Stimulated activated naive CD8-positive, alpha-beta T cell treated with anti-CD3 and anti-CD28 coated beads, Interleukin-15, Interleukin-2, amounts not matched to agents 100 U/mL and 50 U/mL, for 24 hours (primary cell): ENCODE measurements around the gene FRMD3.

Experiments
- ATAC-seq: fragments of 150-1000 bp; cut with Tn5 transposase; one replicate; pipeline ENCODE4 v1.10.0; 2021
- DNase-seq: peaks from one replicate; pipeline ENCODE4 v3.0.0; 2021

The FRMD3 gene

GRCh38 chr9:83234541-83234940, 303.7 kb downstream of the FRMD3 start:
- DNase-seq (no peak), ATAC-seq (no peak)

DNA sequence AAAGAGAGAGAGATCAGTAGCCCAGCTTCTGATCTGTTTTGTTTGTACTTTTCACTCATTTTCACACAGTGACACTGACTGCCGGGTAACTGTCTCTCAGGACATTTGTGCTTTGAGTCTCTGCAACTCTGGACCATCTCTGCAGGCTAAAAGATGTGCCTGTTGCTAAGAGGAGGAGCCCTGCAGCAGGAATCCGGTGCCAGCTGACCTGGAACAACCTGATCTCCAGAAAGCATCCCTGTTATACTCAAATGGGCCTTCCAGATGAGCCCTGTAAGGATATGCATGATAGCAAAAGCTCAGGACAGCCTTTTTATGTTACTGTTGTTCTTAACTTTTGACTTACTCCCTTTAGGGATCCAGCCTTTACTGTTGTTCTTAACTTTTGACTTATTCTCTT, 304.6 kb downstream of the FRMD3 start:
- DNase-seq (no peak), ATAC-seq (no peak)

GRCh38 chr9:83231039-83231438, 307.2 kb downstream of the FRMD3 start:
- no peak for ATAC-seq
- DNase-seq: no peak

GRCh38 chr9:83220730-83221129, 317.5 kb downstream of the FRMD3 start:
- DNase-seq (no peak), ATAC-seq (peak; percentile 66)

DNA sequence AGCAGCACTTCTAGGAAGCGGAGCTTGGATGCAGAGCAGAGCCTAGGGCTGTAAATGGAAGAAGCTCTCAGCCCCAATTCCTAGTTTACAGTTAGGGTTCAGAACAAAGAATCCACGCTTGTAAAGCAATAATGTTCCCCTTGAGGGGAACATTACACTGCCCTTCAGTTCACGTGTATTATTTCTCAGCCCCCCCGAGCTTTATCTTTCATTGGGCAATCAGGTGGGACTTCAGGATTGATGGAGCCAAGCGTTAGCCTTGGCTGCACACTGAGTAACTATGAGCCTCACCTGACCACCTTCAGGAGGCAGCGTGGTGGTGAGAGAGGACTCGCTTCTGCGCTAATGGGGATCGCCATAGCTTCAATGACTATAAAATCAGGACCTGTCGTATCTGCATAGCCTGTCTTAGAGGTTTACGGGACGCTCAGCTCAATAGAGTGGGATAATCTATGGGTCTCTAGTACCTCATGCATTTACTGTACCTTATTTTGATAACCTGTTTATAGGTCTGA, 318.2 kb downstream of the FRMD3 start:
- DNase-seq (no peak), ATAC-seq (no peak)

DNA sequence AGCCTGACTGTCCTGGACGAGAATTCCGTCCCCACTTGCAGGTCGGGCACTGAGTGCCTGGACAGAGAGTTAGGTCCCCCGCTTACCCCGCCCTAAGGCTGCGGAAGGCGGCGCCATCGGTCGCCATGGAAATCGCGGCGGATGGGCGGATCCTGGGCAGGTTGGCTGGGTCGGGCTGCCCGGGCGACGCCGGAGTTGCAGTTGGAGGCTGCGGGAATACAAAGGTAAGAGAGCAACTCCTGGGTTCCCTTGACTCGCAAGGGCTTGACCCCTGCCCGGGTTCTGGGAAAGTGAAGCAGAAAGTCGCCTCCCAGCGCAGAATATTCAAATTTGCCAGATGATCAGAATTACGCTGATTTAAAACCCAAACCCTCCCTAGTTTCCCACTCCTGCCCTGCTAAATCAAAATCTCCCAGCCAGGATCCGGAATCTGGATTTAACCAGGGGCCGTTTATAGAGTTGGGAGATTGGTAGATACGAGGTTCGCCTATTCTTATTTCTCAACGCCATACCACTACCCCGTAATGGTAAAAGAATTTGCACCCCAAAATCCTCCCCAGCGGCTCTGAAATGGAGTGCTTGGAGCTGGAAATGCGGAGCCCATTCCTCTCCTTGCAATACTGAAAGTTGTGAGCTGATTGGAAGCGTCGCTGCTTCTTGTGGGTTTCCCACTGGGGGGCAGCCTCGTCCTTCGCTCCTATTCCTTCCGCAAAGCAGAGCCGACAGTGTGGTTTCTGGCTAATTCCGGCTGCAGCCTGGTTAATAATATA, 318.9 kb downstream of the FRMD3 start:
- DNase-seq (peak; percentile 22), ATAC-seq (no peak)

DNA sequence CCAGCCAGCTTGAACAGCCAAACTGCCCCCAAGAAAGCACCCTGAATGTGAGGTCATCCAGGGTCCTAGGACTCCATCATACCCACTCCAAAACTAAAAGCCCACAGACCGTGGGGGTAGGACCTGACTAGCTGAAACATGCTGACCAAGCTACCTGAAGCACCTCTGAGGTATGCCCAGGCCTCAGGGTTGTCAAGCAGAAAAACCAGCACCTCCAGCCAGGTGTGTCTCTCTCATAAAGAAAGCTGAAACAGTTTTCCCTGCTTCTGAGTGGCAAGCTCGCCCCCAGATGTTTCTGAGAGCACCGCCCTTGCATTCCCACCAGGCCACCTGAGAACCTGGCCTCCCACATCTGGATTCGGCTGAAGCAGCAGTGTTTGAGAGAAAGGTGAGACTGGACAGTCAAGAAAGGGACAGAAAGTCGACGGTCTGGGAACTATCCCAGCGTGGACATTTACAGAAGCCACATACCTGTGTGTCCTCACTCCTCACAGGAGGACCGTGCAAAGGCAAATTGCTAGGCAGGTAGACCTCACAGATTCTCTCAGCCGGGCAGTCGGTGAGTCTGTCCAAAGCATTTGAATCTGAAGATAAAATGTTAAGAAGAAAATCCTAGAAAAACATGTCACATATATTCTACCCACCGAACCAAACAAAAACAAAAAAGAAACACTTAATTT, 319.6 kb downstream of the FRMD3 start:
- ATAC-seq (no peak), DNase-seq (no peak)

DNA sequence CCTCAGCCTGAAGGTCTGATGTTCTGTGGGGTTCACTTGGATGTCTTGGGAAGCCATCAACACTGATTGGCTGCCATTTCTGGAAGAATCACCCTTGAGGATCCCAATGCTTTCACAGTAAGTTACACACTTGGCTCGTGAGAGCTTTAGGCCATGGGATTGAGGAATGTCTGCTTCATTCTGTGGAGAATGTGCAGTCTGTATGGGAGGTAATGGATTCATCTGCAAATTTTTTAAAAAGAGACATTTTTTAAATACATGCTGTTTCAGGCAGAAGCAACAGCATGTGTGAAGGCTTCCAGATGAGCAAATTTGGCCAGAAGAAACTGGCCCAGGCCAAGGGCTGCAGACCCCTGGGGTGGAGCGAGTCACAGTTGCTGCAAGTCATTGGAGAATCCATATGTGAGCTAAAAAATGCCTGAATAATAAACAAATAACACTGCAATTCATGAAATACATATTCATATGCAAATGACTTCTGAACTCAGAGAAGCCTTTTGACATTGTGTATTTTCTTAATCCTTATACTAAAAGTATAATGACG, 328.9 kb downstream of the FRMD3 start:
- DNase-seq: no peak
- no peak for ATAC-seq

DNA sequence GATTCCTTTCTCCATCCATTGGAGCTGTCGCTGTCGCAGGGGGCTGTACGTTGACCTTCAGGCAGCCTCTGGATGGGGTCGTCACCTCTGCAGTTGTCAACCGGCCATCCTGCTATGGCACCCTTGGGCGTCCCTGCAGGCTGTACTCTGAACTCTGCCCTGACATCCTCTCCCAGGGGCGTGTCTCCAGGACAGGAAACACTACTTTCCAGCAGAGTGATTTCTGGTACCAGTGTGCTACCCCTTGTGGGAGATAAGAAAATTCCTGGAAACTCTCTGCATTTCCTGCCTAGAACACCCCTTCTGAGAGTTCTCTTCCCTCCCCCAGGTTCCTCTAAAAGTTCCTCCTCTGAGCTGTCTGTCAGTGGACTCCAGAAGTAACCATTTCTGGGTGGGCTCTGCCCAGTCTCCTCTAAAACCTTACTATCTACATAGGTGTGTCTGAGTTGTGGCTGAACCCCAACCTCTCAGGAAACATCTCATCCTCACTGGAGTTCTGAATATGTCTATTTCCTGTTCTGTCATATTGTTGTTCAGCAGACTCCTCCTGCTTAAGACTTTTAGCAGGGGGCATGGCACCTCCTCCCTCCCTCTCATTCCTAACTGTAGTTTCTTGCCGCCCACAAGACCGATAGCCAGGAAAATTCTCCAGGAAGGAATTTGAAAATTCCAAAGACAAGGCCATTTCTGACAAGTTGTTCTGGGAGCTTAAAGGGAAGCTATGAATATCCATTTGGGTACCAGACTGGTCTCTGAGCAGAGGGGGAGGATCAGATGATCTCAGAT, 329.9 kb downstream of the FRMD3 start:
- no peak for DNase-seq
- ATAC-seq: no peak

- ATAC-seq (no peak), DNase-seq (no peak)
These were observed 334.2 kb downstream of the FRMD3 start for GRCh38 chr9:83204047-83204446.

DNA sequence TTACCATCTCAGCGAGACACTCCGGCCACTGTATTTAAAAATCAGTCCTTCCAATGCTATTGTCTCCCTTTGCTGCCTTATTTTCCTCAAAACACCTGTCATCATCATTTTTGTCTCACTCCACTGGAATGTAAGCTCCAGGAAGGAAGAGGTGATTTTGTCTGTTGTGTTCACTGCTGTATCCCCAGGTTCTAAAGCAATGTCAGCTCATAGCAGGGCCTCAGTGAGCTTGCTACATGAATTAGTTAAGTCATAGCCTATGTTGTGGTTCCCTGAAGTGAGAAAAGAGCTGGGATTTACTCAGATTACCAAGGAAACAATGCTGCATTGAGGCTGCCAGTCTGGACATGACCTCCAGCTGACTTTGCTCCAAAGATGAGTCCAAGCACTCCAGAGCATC, 337.7 kb downstream of the FRMD3 start:
- DNase-seq: no peak
- no peak for ATAC-seq

DNA sequence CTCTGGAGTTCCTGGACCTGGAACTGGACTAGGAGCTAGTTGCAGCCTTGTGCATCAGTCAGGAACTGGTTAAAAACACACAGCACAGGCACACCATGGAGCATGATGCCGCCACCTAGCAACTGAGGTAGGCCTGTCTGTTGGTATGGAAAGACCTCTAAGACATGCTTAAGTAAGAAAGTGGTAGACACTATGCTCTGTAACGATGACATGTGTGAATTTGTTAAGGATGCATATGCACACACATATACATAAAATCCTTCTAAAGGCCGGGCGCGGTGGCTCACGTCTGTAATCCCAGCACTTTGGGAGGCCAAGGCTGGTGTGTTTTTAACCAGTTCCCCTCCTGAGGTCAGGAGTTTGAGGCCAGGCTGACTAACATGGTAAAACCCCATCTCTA, 338.4 kb downstream of the FRMD3 start:
- DNase-seq (no peak), ATAC-seq (no peak)

DNA sequence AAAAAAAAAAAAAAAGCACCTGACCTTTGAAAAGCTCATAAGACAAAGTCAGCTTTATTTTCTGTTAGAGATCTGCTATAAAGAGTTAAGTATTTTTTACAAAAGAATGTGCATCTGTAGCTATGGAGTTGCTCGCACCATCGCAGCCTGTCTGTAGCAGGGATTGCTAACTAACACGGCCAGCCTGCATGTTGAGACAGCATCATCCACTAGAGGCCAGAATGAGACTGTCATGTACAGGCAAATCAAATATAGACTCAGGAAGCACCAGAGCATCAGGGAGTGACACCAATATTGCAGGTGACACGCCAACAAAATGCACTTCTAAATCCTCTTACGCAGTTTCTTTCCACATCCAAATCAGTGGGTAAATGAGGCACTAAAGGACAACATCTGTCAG, 339.0 kb downstream of the FRMD3 start:
- DNase-seq: no peak
- ATAC-seq: no peak

DNA sequence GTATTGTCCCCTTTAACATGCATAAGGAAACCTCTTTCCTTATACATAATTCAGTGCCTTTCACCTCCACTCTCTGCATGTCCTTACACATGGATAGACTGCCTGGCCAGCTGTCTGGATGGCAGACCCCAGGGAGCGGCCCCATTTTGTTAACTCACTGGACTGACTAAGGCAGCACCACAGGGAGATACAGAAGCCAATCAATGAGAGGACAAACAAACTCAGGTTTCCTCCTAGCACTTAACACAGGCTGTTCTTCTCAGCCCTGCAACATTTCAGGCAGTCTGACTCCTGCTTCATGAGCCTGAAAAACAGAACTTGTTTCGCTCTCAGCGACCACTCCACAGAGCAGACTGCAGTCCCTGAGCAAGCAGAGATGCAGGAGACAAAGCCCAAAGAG, 339.8 kb downstream of the FRMD3 start:
- DNase-seq: no peak

GRCh38 chr9:83197591-83197990, 340.6 kb downstream of the FRMD3 start:
- ATAC-seq (no peak), DNase-seq (no peak)

More for the DNA sequence above, 339.8 kb downstream of the FRMD3 start:
- ATAC-seq: no peak

DNA sequence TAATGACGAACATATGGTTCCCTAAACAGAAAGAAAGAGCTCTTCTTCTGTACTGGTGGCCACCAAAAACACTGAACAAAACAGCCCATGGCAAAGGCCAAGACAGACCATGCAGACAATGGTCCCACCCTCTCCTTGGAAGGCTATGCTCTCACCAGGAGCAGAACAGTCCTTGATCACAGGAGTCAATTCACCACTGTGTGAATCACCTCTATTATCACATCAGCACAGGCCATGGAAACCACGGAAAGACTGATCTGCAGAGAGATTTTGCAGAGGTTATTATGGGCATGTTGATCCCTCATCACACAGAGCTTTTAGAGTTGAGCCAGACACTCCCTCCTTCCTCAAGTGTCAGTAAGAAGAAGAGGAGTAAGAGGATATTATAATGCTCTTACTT, 341.3 kb downstream of the FRMD3 start:
- DNase-seq (no peak), ATAC-seq (no peak)
